Epithelial cell of esophagus (primary cell): ENCODE data around the gene GPSM3.
A peak's percentile ranks its signal among the peaks of the same experiment; 100 is the strongest.

Experiments used
- DNase-seq: peaks from one replicate; pipeline ENCODE4 v3.0.0; 2010; ENCODE audit warnings: low read depth
- H3K4me3 ChIP-seq: 2 replicates; pipeline ENCODE4 v1.5.1; 2011; ENCODE audit warnings: mild to moderate bottlenecking, low read length, control low read depth
- CTCF ChIP-seq: IDR thresholded peaks from 2 replicates; pipeline ENCODE4 v1.5.1; 2011; ENCODE audit warnings: low read depth, mild to moderate bottlenecking, low read length, control low read depth, inconsistent platforms; ENCODE audit not compliant: insufficient read depth; ENCODE audit errors: missing control alignments

GPSM3 gene

GRCh38 chr6:32163559-32164258 is 28.7 kb downstream of the GPSM3 start:
- DNase-seq, result no peak
- H3K4me3 ChIP-seq, result no peak overlapping the region
- TF ChIP-seq CTCF, result no peak

GRCh38 chr6:32158052-32158451 is 34.4 kb downstream of the GPSM3 start:
- DNase-seq, result no peak
- TF ChIP-seq CTCF, result no peak
- no peak overlapping the region for H3K4me3 ChIP-seq

- H3K4me3 ChIP-seq, result no peak overlapping the region
- DNase-seq, result no peak
- TF ChIP-seq CTCF, result no peak
These were observed 35.6 kb downstream of the GPSM3 start for GRCh38 chr6:32156891-32157290.

- DNase-seq, result peak; percentile 79
- peak; percentile 71 for TF ChIP-seq CTCF
- peak overlapping the region; percentile 94 for H3K4me3 ChIP-seq
These were observed 37.8 kb downstream of the GPSM3 start for GRCh38 chr6:32154514-32155161.

DNA sequence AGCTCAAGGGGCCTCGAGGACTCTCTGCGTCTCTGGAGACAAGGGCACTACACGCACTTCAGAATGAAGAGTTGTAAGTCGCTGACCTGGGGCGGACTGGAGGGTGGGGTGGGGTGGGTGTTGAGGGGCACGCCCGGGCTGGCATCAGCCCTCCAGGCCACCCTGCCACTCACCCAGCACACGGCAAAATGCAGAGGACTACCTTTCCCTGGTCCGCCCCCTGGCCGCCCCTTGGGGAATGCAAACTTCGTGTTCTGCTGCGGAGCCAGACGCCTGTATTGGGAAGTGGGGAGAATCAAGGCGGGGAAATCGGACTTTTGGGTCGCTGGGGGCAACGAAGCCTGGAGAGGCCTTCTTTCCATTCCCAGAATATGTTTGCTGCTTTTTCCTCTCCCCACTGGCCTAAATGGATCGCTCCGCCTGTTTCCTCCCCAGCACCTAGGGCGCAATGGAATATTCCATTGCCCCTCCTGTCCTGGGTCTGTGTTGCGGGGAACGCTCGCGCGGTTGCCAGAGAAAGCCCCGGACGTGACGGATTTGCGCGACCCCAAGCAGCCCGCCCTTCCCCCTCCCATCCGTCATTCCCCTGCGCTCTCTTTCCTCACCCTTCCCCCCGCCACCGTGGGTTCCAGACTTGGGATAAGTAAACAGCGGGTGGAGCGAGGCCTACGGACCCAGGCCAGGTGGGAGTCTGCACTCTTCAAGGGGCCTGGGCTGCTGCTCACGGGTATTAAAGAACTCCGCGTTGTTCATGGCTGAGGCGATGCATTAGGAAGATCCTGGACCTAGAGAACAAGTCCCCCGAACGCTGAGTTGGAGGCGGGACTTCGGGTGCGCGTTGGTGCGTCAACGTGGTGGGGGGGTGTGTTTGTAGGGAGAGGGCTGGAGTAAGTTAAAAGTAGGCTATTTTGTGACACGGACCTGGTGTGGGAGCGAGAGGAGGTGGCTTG is 38.6 kb downstream of the GPSM3 start, which contains the start of gene PPT2:
Gene PPT2 (plus strand): TSS at position 578 of the 950 bp plus-strand sequence. CDS start 454 bp downstream, outside the sequence.
- peak within 1 kb of the TSS; percentile 94 for H3K4me3 ChIP-seq
- DNase-seq, result peak; percentile 88
- peak; percentile 26 for TF ChIP-seq CTCF

DNA sequence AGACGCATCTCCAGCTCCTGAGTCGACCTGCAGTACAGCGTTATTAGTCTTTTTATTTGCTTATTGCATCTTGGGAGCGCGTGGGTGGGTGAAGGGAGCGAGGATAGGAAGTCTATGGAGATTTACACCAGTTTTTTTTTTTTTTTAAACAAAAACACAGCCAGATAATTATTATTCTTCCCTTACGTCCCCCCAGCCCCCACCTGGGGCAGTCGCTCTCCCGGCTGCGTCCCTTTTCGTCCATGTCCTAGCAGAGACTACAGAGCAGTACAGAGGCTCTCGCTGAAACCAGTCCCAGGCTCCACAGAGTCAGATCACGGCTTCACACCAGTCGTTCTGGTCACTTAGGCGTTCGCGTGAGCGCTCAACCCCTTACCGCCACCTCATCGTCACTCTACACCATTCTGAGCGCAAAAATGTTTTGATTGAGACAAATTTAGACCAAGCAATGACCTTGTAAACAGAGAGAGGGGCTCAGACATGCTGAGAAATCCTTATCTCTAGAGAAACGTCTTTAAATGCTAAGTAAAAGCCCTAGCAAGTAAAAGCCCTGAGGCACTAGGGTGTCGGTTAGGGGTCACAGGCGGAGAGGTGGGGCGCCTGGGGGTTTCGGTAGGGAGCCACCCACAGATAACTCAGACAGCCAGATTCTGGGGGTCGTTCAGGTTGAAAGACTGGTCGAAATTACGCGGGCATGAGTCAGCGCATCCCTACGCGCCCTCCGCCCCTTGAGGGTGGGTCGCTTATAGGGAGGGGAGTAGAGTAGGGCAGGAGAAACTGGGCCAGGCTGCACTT is 39.5 kb downstream of the GPSM3 start:
- peak overlapping the region; percentile 94 for H3K4me3 ChIP-seq
- TF ChIP-seq CTCF, result no peak
- peak; percentile 38 for DNase-seq
